Measurements from ENCODE around the gene GSG1.

- TF ChIP-seq CTCF (IDR thresholded peaks at IDR 0.05) (no peak), POLR2A (IDR thresholded peaks at IDR 0.05) (no peak)
Observed at GRCh38 chr12:13126494-13126893, 23.0 kb upstream of the GSG1 start.
